HepG2 (cell line): ENCODE measurements around the gene GFRA1.

Experiments used
- CEBPB ChIP-seq: IDR thresholded peaks from 2 replicates; pipeline ENCODE4 v1.6.1; 2011; ENCODE audit warnings: low read depth, low read length, improper control_type of control experiment, borderline replicate concordance
- HNF4G ChIP-seq, 2 experiments: sonication (generic) in 1 of 2; formaldehyde crosslinking in 1 of 2; IDR thresholded peaks; 2 replicates each; pipeline versions ENCODE4 v1.4.0 to v1.6.1; 2011 to 2020; ENCODE audit warnings: borderline replicate concordance in 2 of 2, low read depth in 2 of 2, mild to moderate bottlenecking in 2 of 2, low read length in 1 of 2, missing genetic modification reagents in 1 of 2, moderate library complexity in 1 of 2
- PATZ1 ChIP-seq: sonication (generic); formaldehyde crosslinking; IDR thresholded peaks from 2 replicates; pipeline ENCODE4 v1.4.0; 2020; ENCODE audit warnings: missing genetic modification reagents
- RCOR2 ChIP-seq: IDR thresholded peaks from 2 replicates; pipeline ENCODE4 v1.6.1; 2016; ENCODE audit warnings: missing biosample characterization, missing genetic modification reagents
- SRF ChIP-seq: IDR thresholded peaks from 2 replicates; pipeline ENCODE4 v1.6.1; 2011; ENCODE audit warnings: mild to moderate bottlenecking, low read depth, low read length, moderate library complexity
- ZNF816 ChIP-seq: sonication (generic); formaldehyde crosslinking; IDR thresholded peaks from 2 replicates; pipeline ENCODE4 v1.8.0; 2022; ENCODE audit warnings: missing genetic modification reagents, mild to moderate bottlenecking, borderline replicate concordance

- TF ChIP-seq SRF (no peak), PATZ1 (CRISPR knock-in tag) (no peak), CEBPB (no peak), HNF4G (IDR thresholded peaks at IDR 0.05; ENCODE audit: borderline replicate concordance, low read depth, low read length) (no peak), HNF4G (CRISPR knock-in tag; IDR thresholded peaks at IDR 0.05; ENCODE audit: borderline replicate concordance, low read depth) (no peak), RCOR2 (CRISPR knock-in tag) (no peak), ZNF816 (CRISPR knock-in tag) (no peak)
Observed at GRCh38 chr10:116120688-116121455, 152.1 kb downstream of the GFRA1 start.
